ENCODE measurements around the gene PCCB. TPM values are rescaled to one million over a fixed set of nuclear protein-coding genes. Genes with fewer than 3 reads are reported as not detected.

Gene PCCB
- total and polyA plus RNA-seq, 8 donors = 26.9 to 44.7 (median 35.9) TPM

DNA sequence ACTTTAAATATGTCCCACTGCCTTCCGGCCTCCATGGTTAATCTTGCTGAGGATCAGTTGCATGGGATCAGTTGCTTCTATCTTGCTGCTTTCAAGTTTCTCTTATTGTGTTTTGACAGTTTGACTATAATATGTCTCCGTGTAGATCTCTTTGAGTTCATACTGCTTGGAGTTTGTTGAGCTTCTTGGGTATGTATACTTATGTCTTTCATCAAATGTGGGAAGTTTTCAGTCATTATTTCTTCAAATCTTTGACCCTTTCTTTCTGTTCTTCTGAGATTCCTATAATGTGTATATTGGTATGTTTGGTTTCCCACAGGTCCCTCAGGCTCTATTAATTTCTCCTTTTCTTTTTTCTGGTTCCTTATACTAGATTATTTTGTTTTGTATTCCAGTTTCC, 30.8 kb downstream of the PCCB start:
- intact Hi-C loops (cut with DNase I) = no loop called here
- H3K4me1 ChIP-seq = no peaks in the 10 kb centered on the region
- no peaks in the 10 kb centered on the region for H3K27me3 ChIP-seq
- DNase-seq (no peak), ATAC-seq (no peak)
- H3K27ac ChIP-seq = no peak overlapping the region
- peaks cover 0 to 19% of the 10 kb centered on the region in 2 donors for H3K9me3 ChIP-seq
- TF ChIP-seq CTCF (IDR thresholded peaks at IDR 0.05) = no peak
- no peak overlapping the region for H3K4me3 ChIP-seq
- peaks cover 0 to 50% of the 10 kb centered on the region in 2 donors for H3K36me3 ChIP-seq

DNA sequence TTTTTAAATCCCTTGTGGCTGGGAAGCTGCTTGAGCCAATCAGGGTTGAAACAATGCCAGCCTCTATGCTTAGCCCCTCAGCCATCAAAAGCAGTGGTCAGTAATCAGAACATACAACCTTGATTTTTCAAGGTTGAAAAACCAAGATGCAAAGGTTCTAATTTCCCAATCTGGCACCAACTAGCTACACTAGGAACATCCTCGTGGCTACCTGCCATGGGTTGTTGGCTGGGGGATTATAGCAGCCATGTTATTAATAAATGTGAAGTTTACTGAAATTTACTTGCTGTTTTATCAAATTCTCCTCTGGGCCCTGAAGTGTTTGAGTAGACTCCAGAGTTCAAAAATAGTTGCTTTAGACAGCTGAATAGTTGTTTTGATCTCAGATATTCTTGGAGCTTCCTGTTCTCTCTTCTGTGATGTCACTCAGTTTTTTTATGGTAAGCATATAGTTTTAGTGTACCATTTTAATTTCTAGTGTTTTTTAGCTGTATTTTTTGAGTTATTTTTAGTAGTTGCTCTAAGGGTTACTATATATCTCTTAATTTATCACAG, 31.9 kb downstream of the PCCB start:
- H3K4me1 ChIP-seq = no peaks in the 10 kb centered on the region
- H3K27ac ChIP-seq = no peak overlapping the region
- DNase-seq (no peak), ATAC-seq (no peak)
- no peak for TF ChIP-seq CTCF (IDR thresholded peaks at IDR 0.05)
- H3K9me3 ChIP-seq = peaks cover 0 to 19% of the 10 kb centered on the region in 2 donors
- no peaks in the 10 kb centered on the region for H3K27me3 ChIP-seq
- H3K36me3 ChIP-seq = peaks cover 0 to 56% of the 10 kb centered on the region in 2 donors
- intact Hi-C loops (cut with DNase I) = no loop called here
- no peak overlapping the region for H3K4me3 ChIP-seq

DNA sequence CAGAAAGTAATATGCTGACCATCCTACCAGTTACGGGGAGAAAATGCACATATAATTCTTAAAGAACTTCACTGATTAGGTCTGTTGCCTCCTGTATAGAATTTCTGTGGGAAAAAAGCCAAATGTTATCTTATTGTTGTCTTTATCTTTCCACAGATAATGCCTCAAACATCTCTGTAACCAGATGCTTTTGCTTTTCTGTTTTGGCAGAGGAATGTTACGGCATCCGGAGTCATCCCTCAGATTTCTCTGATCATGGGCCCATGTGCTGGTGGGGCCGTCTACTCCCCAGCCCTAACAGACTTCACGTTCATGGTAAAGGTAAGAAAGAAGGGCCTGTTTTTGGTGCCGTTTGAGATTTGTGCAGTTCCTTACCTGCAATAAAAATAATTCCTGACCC, 33.5 kb downstream of the PCCB start:
- Histone ChIP-seq H3K4me3 (no peak overlapping the region), H3K4me1 (no peaks in the 10 kb centered on the region), H3K9me3 (peaks cover 0 to 19% of the 10 kb centered on the region in 2 donors), H3K36me3 (peaks cover 0 to 47% of the 10 kb centered on the region in 2 donors), H3K27me3 (no peaks in the 10 kb centered on the region), H3K27ac (no peak overlapping the region)
- ATAC-seq (no peak), DNase-seq (no peak)
- intact Hi-C loops (cut with DNase I) = no loop called here
- TF ChIP-seq CTCF (IDR thresholded peaks at IDR 0.05) = no peak

GRCh38 chr3:136291302-136291701, 41.2 kb downstream of the PCCB start:
- peaks cover 0 to 21% of the 10 kb centered on the region in 2 donors for H3K36me3 ChIP-seq
- ATAC-seq (no peak), DNase-seq (no peak)
- H3K4me3 ChIP-seq = no peak overlapping the region
- intact Hi-C loops (cut with DNase I) = no loop called here
- H3K27ac ChIP-seq = no peak overlapping the region
- TF ChIP-seq CTCF (IDR thresholded peaks at IDR 0.05) = no peak
- H3K27me3 ChIP-seq = no peaks in the 10 kb centered on the region
- H3K4me1 ChIP-seq = no peaks in the 10 kb centered on the region
- no peaks in the 10 kb centered on the region for H3K9me3 ChIP-seq

- intact Hi-C loops (cut with DNase I) = no loop called here
- no peak for DNase-seq
- no peaks in the 10 kb centered on the region for H3K9me3 ChIP-seq
- no peaks in the 10 kb centered on the region for H3K4me1 ChIP-seq
- H3K4me3 ChIP-seq = no peak overlapping the region
- peaks cover 0 to 15% of the 10 kb centered on the region in 2 donors for H3K36me3 ChIP-seq
- TF ChIP-seq CTCF (IDR thresholded peaks at IDR 0.05) = no peak
- no peak overlapping the region for H3K27ac ChIP-seq
- ATAC-seq = no peak
- H3K27me3 ChIP-seq = no peaks in the 10 kb centered on the region
Observed at GRCh38 chr3:136292500-136292899, 42.4 kb downstream of the PCCB start.
